ENCODE results near the gene DNAJC30. TPM values are rescaled to one million over a fixed set of nuclear protein-coding genes. Genes with fewer than 3 reads are reported as not detected.
A peak's percentile ranks its signal among the peaks of the same experiment; 100 is the strongest.

DNAJC30 gene
- total RNA-seq, 2 experiments from 2014 or later, result 8.7 to 9.1 TPM

DNA sequence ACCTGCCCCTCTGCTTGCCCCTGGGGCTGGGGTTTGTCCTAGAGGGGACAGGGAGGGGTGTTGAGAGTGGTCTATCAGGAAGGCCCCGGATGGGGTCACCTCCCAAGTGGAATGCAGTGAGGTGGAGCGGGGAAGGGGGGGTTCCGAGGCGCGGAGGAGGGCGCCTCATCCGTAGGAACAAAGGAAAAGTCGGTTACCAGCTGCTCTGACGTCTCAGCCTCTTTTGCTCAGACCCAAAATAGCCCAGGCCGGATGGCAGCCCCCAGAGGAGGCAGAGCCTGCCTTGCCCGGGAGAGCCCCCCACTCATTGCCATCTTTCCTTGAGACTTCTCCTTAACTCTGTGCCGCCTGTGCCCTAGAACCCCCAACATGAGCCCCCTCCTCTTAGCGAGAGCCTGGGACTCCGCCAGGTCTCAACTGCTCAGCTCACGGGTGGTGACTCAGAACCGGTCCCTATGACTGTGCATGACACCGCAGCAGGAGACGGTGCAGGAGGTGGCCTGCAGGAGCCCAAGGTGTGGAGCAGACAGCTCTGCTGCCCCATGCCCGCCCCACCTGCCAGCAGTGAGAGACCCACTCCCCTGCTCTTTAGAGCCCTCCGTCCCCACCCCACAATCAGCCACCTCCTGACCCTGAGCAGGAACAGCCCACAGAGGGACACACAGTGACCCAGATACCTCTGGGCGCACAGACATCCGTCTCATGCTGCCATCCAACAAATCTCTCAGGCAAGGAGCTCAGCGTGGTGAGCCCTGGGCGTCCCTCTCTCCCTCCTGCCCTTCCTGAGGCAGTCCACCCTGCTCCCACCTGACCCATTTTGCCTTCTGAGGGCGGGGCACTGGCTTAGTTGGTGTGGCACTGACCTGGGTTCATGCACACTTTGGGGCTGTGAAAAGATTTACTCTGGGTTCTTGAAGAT, 23.1 kb upstream of the DNAJC30 start:
- ChIA-PET POLR2A (no interaction called here), CTCF (interaction anchor here (1.4 to 2.4 kb wide), 6 partner anchors 9 to 99 kb away, joined by 3 to 8 read pairs (median 6); partner anchors contain the start of gene STX1A)
- H3K9me3 Mint-ChIP-seq, result no peaks in the 10 kb centered on the region
- H3K4me3 Mint-ChIP-seq, result no peak overlapping the region
- DNase-seq, result no peak
- H3K27me3 Mint-ChIP-seq, result no peaks in the 10 kb centered on the region
- H3K27ac Mint-ChIP-seq, result peak overlapping the region; percentile 9
- peaks cover 13% of the 10 kb centered on the region for H3K4me1 Mint-ChIP-seq
- H3K36me3 Mint-ChIP-seq (ENCODE audit: low read depth), result peaks cover 4% of the 10 kb centered on the region

- POLR2A ChIA-PET, result no interaction called here
- DNase-seq, result no peak
- peaks cover 4% of the 10 kb centered on the region for H3K36me3 Mint-ChIP-seq (ENCODE audit: low read depth)
- no peak overlapping the region for H3K4me3 Mint-ChIP-seq
- peaks cover 13% of the 10 kb centered on the region for H3K4me1 Mint-ChIP-seq
- H3K9me3 Mint-ChIP-seq, result no peaks in the 10 kb centered on the region
- CTCF ChIA-PET, result interaction anchor here (0.5 to 2.4 kb wide), 6 partner anchors 10 to 99 kb away, joined by 3 to 8 read pairs (median 6); partner anchors contain the start of gene STX1A
- no peak overlapping the region for H3K27ac Mint-ChIP-seq
- H3K27me3 Mint-ChIP-seq, result no peaks in the 10 kb centered on the region
These were observed 22.3 kb upstream of the DNAJC30 start for GRCh38 chr7:73705551-73705920.

GRCh38 chr7:73704640-73705550, 21.6 kb upstream of the DNAJC30 start:
- H3K4me1 Mint-ChIP-seq, result peaks cover 13% of the 10 kb centered on the region
- H3K4me3 Mint-ChIP-seq, result no peak overlapping the region
- ChIA-PET POLR2A (no interaction called here), CTCF (interaction anchor here (0.5 to 4.1 kb wide), 6 partner anchors 9 to 98 kb away, joined by 3 to 30 read pairs (median 6); partner anchors contain the start of gene STX1A)
- peaks cover 4% of the 10 kb centered on the region for H3K36me3 Mint-ChIP-seq (ENCODE audit: low read depth)
- no peak for DNase-seq
- no peaks in the 10 kb centered on the region for H3K27me3 Mint-ChIP-seq
- no peak overlapping the region for H3K27ac Mint-ChIP-seq
- no peaks in the 10 kb centered on the region for H3K9me3 Mint-ChIP-seq

DNA sequence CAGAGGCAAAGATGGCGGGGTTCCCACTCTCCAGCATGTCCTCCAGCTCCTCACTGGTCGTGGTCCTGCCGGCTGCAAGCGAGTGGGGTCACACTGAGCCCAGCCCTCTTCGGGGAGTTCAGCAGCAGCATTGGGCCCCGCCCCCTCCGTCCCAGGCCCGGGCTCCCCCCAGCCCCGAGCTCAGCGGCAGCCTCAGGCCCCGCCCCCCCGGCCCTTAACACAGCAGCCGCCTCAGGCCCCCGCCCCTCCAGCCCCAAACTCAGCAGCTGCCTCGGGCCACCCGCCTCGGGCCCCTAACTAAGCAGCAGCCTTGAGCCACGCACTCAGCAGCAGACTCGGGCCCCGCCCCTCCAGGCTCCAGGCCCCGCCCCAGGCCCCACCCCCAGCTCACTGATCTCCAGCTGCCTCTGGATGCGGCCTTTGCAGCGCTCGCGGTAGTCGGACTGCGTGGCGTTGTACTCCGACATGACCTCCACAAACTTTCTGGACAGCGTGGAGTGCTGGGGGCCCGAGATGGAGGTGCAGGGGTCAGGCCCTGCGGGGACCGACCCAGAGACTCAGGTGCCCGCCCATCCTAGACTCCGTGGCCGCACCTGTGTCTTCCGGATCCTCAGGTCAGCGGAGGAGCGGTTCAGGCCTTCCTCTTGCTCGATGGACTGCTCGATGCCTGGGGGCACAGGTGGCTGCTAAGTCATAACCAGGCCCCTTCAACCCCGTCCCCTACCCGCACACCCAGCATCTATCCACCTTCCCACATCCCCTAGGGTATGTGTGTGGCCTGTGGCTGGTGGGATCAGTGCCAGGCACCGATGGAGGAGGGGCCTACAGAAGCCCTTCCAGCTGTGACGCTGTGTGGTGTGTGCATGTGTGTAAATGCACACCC, 20.7 kb upstream of the DNAJC30 start:
- CTCF ChIA-PET, result interaction anchor here (1.3 to 4.1 kb wide), 3 partner anchors 10 to 36 kb away, joined by 3 to 30 read pairs (median 8); partner anchors contain the start of genes STX1A and VPS37D

GRCh38 chr7:73703225-73703624, 20.0 kb upstream of the DNAJC30 start:
- peaks cover 13% of the 10 kb centered on the region for H3K4me1 Mint-ChIP-seq
- H3K4me3 Mint-ChIP-seq, result no peak overlapping the region
- DNase-seq, result no peak
- no peaks in the 10 kb centered on the region for H3K9me3 Mint-ChIP-seq
- peaks cover 4% of the 10 kb centered on the region for H3K36me3 Mint-ChIP-seq (ENCODE audit: low read depth)
- CTCF ChIA-PET, result interaction anchor here (1.3 to 4.1 kb wide), 4 partner anchors 10 to 35 kb away, joined by 3 to 30 read pairs (median 8); partner anchors contain the start of gene VPS37D
- no peak overlapping the region for H3K27ac Mint-ChIP-seq
- POLR2A ChIA-PET, result no interaction called here
- no peaks in the 10 kb centered on the region for H3K27me3 Mint-ChIP-seq

More for the DNA sequence above, 20.7 kb upstream of the DNAJC30 start:
- H3K27me3 Mint-ChIP-seq, result no peaks in the 10 kb centered on the region
- no peak overlapping the region for H3K4me3 Mint-ChIP-seq
- no peak overlapping the region for H3K27ac Mint-ChIP-seq
- POLR2A ChIA-PET, result no interaction called here
- no peaks in the 10 kb centered on the region for H3K9me3 Mint-ChIP-seq
- H3K36me3 Mint-ChIP-seq (ENCODE audit: low read depth), result peaks cover 4% of the 10 kb centered on the region
- H3K4me1 Mint-ChIP-seq, result peaks cover 13% of the 10 kb centered on the region
- peak; percentile 46 for DNase-seq

DNA sequence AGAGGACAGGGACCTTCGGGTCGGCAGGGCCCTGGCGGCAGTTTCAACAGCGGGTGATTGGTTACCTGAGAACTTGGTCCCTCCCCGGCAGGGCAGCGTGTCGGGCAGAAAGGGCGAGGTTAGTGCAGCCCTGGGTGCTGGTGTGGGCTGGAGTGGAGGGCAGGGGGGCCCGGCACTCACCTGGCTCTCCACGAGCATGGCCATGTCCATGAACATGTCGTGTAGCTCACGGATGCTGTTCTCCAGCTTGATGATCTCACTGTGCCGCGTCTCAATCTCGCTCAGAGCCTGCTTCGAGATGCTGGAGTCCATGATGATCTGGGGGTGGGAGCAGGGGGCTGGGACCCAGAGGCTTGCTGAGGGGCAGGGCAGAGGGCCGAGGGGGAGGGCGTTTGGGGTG, 19.4 kb upstream of the DNAJC30 start:
- CTCF ChIA-PET, result interaction anchor here (0.5 to 4.1 kb wide), 5 partner anchors 11 to 53 kb away, joined by 3 to 30 read pairs (median 4); partner anchors contain the start of gene ABHD11
- peaks cover 4% of the 10 kb centered on the region for H3K36me3 Mint-ChIP-seq (ENCODE audit: low read depth)
- no peak overlapping the region for H3K27ac Mint-ChIP-seq
- DNase-seq, result no peak
- H3K4me3 Mint-ChIP-seq, result no peak overlapping the region
- H3K27me3 Mint-ChIP-seq, result no peaks in the 10 kb centered on the region
- POLR2A ChIA-PET, result interaction anchor here (0.6 kb wide), 1 partner anchor 13 kb away, joined by 3 read pairs; no protein-coding TSS in a partner anchor
- peaks cover 13% of the 10 kb centered on the region for H3K4me1 Mint-ChIP-seq
- H3K9me3 Mint-ChIP-seq, result no peaks in the 10 kb centered on the region

DNA sequence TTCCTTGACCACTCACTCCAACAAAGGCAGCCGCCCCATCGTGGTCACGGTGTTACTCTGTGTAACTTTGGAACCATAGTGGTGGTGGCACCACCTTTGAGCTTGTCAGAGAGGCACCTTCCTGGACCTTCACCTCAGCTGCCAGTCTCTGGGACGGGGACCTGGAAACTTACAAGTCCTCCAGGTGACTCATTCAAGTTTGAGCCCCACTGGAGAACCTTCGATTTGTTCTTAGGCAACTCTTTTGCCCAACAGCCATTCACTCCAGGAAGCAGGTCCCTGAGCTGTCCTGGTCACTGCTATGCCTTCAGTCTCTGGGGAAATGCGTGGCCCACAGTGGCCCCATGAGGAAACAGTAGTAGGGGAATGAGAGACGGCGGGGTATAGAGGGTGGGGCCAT, 19.0 kb upstream of the DNAJC30 start:
- CTCF ChIA-PET, result interaction anchor here (0.5 to 4.1 kb wide), 6 partner anchors 10 to 53 kb away, joined by 3 to 30 read pairs (median 4); partner anchors contain the start of gene ABHD11
- Mint-ChIP-seq H3K4me3 (no peak overlapping the region), H3K9me3 (no peaks in the 10 kb centered on the region), H3K4me1 (peaks cover 11% of the 10 kb centered on the region), H3K27ac (peak overlapping the region; percentile 41), H3K27me3 (no peaks in the 10 kb centered on the region), H3K36me3 (ENCODE audit: low read depth) (peaks cover 6% of the 10 kb centered on the region)
- POLR2A ChIA-PET, result interaction anchor here (0.6 kb wide), 1 partner anchor 13 kb away, joined by 3 read pairs; no protein-coding TSS in a partner anchor
- DNase-seq, result no peak

DNA sequence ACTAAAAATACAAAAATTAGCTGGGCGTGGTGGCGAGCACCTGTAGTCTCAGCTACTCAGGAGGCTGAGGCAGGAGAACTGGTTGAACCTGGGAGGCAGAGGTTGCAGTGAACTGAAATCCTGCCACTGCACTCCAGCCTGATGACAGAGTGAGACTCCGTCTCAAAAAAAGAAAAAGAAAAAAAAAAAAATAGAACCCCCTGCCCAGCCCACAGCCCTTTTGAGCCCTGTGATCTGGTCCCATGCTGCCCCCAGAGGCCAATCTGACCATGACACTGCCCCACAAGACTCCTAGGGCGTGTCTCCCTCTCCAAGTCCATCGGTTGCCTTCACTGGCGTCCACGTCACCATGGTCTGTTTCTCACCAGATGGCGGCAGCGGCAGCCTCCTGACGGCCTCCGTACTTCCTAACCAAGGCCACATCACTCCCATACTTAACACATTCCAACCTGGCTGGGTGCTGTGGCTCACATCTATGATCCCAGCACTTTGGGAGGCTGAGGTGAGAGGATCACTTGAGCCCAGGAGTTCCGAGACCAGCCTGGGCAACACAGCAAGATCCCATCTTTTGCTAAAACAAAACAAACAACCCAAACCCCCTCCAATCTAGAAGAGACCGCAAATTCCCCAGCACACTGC, 18.2 kb upstream of the DNAJC30 start:
- Mint-ChIP-seq H3K27ac (no peak overlapping the region), H3K27me3 (no peaks in the 10 kb centered on the region), H3K36me3 (ENCODE audit: low read depth) (peaks cover 11% of the 10 kb centered on the region), H3K9me3 (no peaks in the 10 kb centered on the region), H3K4me1 (peaks cover 3% of the 10 kb centered on the region), H3K4me3 (no peak overlapping the region)
- CTCF ChIA-PET, result interaction anchor here (0.6 to 4.1 kb wide), 11 partner anchors 9 to 95 kb away, joined by 3 to 30 read pairs (median 4); partner anchors contain the start of gene ABHD11
- POLR2A ChIA-PET, result interaction anchor here (0.7 kb wide), 1 partner anchor 17 kb away, joined by 3 read pairs; no protein-coding TSS in a partner anchor
- peak; percentile 29 for DNase-seq

GRCh38 chr7:73700581-73701134, 17.4 kb upstream of the DNAJC30 start:
- H3K27me3 Mint-ChIP-seq, result no peaks in the 10 kb centered on the region
- H3K36me3 Mint-ChIP-seq (ENCODE audit: low read depth), result peaks cover 15% of the 10 kb centered on the region
- no peak overlapping the region for H3K27ac Mint-ChIP-seq
- ChIA-PET CTCF (interaction anchor here (0.6 to 4.1 kb wide), 9 partner anchors 8 to 94 kb away, joined by 3 to 30 read pairs (median 3); partner anchors contain the start of gene ABHD11), POLR2A (interaction anchor here (0.7 kb wide), 1 partner anchor 17 kb away, joined by 3 read pairs; no protein-coding TSS in a partner anchor)
- H3K4me3 Mint-ChIP-seq, result no peak overlapping the region
- peaks cover 1% of the 10 kb centered on the region for H3K4me1 Mint-ChIP-seq
- no peaks in the 10 kb centered on the region for H3K9me3 Mint-ChIP-seq
- DNase-seq, result no peak

DNA sequence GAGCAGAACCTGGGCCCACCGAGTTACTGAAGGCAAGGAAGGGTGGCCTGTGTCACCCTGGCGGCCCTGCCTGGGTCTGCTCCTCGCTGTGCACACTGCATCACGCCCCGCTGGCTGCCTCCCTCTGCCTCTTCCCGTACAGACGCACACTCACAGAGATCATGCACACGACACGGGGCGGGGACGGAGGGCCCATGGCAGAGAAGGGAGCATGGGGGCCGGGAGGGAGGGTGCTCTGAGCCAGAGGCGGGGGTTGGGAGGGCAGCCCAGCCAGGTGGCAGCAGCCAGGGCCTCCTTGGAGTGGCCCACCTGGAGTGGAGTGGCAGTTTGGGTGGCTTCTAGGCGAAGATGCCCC, 16.8 kb upstream of the DNAJC30 start:
- H3K27me3 Mint-ChIP-seq, result no peaks in the 10 kb centered on the region
- CTCF ChIA-PET, result interaction anchor here (1.1 to 2.9 kb wide), 4 partner anchors 22 to 93 kb away, joined by 3 to 12 read pairs (median 5); no protein-coding TSS in a partner anchor
- H3K4me3 Mint-ChIP-seq, result no peak overlapping the region
- peaks cover 19% of the 10 kb centered on the region for H3K36me3 Mint-ChIP-seq (ENCODE audit: low read depth)
- POLR2A ChIA-PET, result no interaction called here
- peaks cover 1% of the 10 kb centered on the region for H3K4me1 Mint-ChIP-seq
- H3K27ac Mint-ChIP-seq, result no peak overlapping the region
- H3K9me3 Mint-ChIP-seq, result no peaks in the 10 kb centered on the region
- no peak for DNase-seq

All from activated CD4-positive, alpha-beta T cell treated with anti-CD3 and anti-CD28 coated beads, Interleukin-2, amount 10 ng/mL, durations not matched to agents 7 days and 5 days (primary cell).